Gastroesophageal sphincter (tissue), 3 donors: Measurements from ENCODE around the gene DCAF8.

ENCODE experiments used
- CTCF ChIP-seq, 4 experiments: fragments of 200-600 bp in 2 of 4; fragments of 450-650 bp in 2 of 4; sonication (generic) in 1 of 4; IDR thresholded peaks; one replicate each; pipeline ENCODE4 v1.5.1; 2017 to 2019; ENCODE audit warnings: antibody characterized with exemption in 4 of 4, mild to moderate bottlenecking in 2 of 4, moderate library complexity in 2 of 4
- POLR2A ChIP-seq, 2 donors: fragments of 450-650 bp; IDR thresholded peaks; one replicate each; pipeline ENCODE4 v1.6.1; 2017; ENCODE audit warnings: antibody characterized with exemption in 2 of 2, mild to moderate bottlenecking in 2 of 2, moderate library complexity in 1 of 2
- POLR2AphosphoS5 ChIP-seq: sonication (generic); formaldehyde crosslinking; IDR thresholded peaks from one replicate; pipeline ENCODE4 v1.6.1; 2017; ENCODE audit warnings: antibody characterized with exemption

DNA sequence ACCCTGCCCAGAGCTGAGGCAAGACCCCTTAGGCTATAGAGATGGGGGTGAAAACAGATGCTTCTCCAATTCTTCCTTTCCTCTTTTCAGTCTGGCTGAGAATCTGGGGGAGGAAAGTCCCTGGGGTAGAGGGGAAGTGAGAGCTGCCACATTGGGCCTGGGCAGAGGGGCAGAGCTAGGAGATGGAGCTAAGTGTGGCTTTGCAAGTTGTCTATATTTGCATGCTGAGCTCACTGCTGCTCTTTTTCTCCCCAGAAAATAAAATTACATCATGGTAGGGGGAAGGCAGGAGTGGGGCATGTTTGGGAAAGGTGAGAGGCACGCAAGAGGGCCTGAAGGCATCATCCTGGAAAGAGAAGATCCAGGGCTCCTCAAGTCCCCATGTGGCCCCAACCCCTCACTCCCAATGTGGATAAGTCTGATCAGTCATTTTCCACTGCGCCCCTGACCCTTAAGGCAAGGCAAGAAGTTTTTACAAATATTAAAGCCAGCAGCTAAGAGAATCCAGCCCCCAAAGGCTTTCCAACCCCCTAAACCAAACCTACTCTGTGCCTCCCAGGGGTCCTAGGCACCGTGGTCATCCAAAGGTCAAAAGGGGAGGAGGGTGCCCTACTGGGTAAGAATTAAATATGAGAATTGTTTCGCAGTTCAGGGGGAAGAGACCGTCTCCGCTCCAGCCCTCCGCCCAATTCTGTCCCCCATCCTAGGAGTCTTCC is 57.7 kb downstream of the DCAF8 start:
- TF ChIP-seq CTCF (IDR thresholded peaks at IDR 0.05) (no peak), POLR2A (IDR thresholded peaks at IDR 0.05) (no peak), POLR2AphosphoS5 (no peak)
